SK-N-SH treated with all-trans-retinoic acid at 6 μM for 48 hours (cell line): ENCODE results near the gene ILF3.

Source experiments
- ATAC-seq: fragments of 200-7000 bp; cut with Tn5 transposase; 3 replicates; pipeline ENCODE4 v1.9.1; 2020; ENCODE audit warnings: mild to moderate bottlenecking, moderate library complexity
- ARNTL ChIP-seq: fragments of 450-650 bp; formaldehyde crosslinking; IDR thresholded peaks from 2 replicates; pipeline ENCODE4 v1.5.0; 2020; ENCODE audit warnings: low read depth, mild to moderate bottlenecking, moderate library complexity, borderline replicate concordance
- BACH2 ChIP-seq: fragments of 250-450 bp; sonication (Bioruptor Pico); IDR thresholded peaks from 2 replicates; pipeline ENCODE4 v1.9.0; 2021; ENCODE audit warnings: mild to moderate bottlenecking, borderline replicate concordance
- CREB5 ChIP-seq: fragments of 250-450 bp; sonication (Bioruptor Pico); IDR thresholded peaks from 2 replicates; pipeline ENCODE4 v1.5.1; 2020; ENCODE audit warnings: low read depth, mild to moderate bottlenecking, moderate library complexity
- CSDC2 ChIP-seq: fragments of 250-450 bp; sonication (Bioruptor Pico); IDR thresholded peaks from 2 replicates; pipeline ENCODE4 v1.5.0; 2020; ENCODE audit warnings: mild to moderate bottlenecking, moderate library complexity
- ESRRG ChIP-seq: fragments of 250-450 bp; sonication (Bioruptor Pico); IDR thresholded peaks from 2 replicates; pipeline ENCODE4 v1.6.1; 2021; ENCODE audit warnings: mild to moderate bottlenecking
- GLIS3 ChIP-seq: fragments of 250-450 bp; sonication (Bioruptor Pico); IDR thresholded peaks from 2 replicates; pipeline ENCODE4 v1.5.0; 2020; ENCODE audit warnings: mild to moderate bottlenecking, moderate library complexity
- ISL1 ChIP-seq: fragments of 250-450 bp; sonication (Bioruptor Pico); IDR thresholded peaks from 2 replicates; pipeline ENCODE4 v2.1.2; 2022; ENCODE audit warnings: mild to moderate bottlenecking, moderate library complexity
- OSR1 ChIP-seq: fragments of 250-450 bp; sonication (Bioruptor Pico); IDR thresholded peaks from 2 replicates; pipeline ENCODE4 v1.8.0; 2022; ENCODE audit warnings: moderate library complexity, mild to moderate bottlenecking, inconsistent platforms
- PPARA ChIP-seq: fragments of 250-450 bp; sonication (Bioruptor Pico); IDR thresholded peaks from 2 replicates; pipeline ENCODE4 v1.5.0; 2020; ENCODE audit warnings: mild to moderate bottlenecking, borderline replicate concordance
- TOX ChIP-seq: fragments of 250-450 bp; sonication (Bioruptor Pico); IDR thresholded peaks from 2 replicates; pipeline ENCODE4 v1.8.0; 2021; ENCODE audit warnings: mild to moderate bottlenecking, moderate library complexity, borderline replicate concordance
- ZC3H10 ChIP-seq: fragments of 250-450 bp; sonication (Bioruptor Pico); IDR thresholded peaks from 2 replicates; pipeline ENCODE4 v1.5.1; 2021; ENCODE audit warnings: mild to moderate bottlenecking, moderate library complexity
- ZFP3 ChIP-seq: fragments of 250-450 bp; sonication (Bioruptor Pico); IDR thresholded peaks from 2 replicates; pipeline ENCODE4 v1.5.0; 2020; ENCODE audit warnings: mild to moderate bottlenecking, moderate library complexity
- ZFP30 ChIP-seq: fragments of 450-650 bp; formaldehyde crosslinking; IDR thresholded peaks from 2 replicates; pipeline ENCODE4 v1.5.0; 2022; ENCODE audit warnings: mild to moderate bottlenecking, moderate library complexity
- ZNF565 ChIP-seq: fragments of 450-650 bp; formaldehyde crosslinking; conservative IDR thresholded peaks from 2 replicates; pipeline ENCODE4 v1.5.0; 2020; ENCODE audit warnings: low read depth, mild to moderate bottlenecking, moderate library complexity
- ZNF70 ChIP-seq: fragments of 450-650 bp; formaldehyde crosslinking; IDR thresholded peaks from 2 replicates; pipeline ENCODE4 v1.5.0; 2020; ENCODE audit warnings: mild to moderate bottlenecking, moderate library complexity
- ZNF8 ChIP-seq: fragments of 450-650 bp; formaldehyde crosslinking; IDR thresholded peaks from 2 replicates; pipeline ENCODE4 v1.5.0; 2020; ENCODE audit warnings: mild to moderate bottlenecking, moderate library complexity
- TF ChIP-seq, protein P1 (sequence below): fragments of 250-450 bp; sonication (Bioruptor Pico); IDR thresholded peaks from 2 replicates; pipeline ENCODE4 v1.5.0; 2020; ENCODE audit warnings: mild to moderate bottlenecking, moderate library complexity
- TF ChIP-seq, protein P2 (sequence below): fragments of 250-450 bp; sonication (Bioruptor Pico); IDR thresholded peaks from 2 replicates; pipeline ENCODE4 v1.8.0; 2020; ENCODE audit warnings: mild to moderate bottlenecking, moderate library complexity, borderline replicate concordance

ILF3 gene

DNA sequence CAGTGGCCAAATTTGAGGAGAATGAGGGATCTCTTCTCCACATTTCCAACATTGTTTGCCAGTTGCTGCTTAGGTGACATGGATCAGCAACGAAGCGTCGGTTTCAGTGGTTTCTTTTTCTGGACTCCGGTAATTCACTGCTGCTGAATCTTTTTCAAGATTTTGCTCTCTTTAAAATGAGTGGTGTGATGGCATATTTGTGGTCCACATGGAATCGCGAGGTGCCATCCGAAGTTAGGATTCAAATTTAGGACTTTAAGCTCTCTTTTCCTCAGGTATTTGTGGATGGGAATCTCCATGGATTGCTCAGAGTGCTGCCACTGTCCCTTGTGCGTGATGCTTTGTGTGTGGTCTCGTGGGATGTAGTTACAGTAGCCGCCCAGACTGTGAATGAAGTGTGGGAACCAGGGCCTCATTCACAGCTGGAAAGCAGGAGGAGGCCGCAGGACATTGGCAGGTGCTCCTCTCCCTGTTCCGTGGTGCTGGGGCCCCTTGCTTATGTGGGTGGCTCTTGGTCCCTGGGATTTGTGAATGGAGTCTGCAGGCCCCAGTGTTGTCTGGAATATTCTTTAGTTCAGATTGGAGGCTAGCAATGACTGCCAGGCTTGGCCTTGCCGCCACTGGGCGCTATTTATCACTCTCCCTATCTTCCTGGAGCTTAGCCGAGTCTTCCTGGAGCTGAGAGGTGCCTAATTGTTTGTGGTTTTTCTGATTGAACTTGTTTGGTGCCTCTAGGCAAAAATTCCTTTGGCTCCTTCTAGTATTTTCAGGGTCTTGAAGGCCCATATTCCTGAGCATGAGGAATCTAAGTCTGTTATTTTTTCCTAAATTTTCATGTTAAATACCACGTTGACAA is 1.5 kb downstream of the ILF3 start:
- TF ChIP-seq ZFP3 (CRISPR knock-in tag), result no peak
- TF ChIP-seq BACH2, result no peak
- TF ChIP-seq, protein P1, sequence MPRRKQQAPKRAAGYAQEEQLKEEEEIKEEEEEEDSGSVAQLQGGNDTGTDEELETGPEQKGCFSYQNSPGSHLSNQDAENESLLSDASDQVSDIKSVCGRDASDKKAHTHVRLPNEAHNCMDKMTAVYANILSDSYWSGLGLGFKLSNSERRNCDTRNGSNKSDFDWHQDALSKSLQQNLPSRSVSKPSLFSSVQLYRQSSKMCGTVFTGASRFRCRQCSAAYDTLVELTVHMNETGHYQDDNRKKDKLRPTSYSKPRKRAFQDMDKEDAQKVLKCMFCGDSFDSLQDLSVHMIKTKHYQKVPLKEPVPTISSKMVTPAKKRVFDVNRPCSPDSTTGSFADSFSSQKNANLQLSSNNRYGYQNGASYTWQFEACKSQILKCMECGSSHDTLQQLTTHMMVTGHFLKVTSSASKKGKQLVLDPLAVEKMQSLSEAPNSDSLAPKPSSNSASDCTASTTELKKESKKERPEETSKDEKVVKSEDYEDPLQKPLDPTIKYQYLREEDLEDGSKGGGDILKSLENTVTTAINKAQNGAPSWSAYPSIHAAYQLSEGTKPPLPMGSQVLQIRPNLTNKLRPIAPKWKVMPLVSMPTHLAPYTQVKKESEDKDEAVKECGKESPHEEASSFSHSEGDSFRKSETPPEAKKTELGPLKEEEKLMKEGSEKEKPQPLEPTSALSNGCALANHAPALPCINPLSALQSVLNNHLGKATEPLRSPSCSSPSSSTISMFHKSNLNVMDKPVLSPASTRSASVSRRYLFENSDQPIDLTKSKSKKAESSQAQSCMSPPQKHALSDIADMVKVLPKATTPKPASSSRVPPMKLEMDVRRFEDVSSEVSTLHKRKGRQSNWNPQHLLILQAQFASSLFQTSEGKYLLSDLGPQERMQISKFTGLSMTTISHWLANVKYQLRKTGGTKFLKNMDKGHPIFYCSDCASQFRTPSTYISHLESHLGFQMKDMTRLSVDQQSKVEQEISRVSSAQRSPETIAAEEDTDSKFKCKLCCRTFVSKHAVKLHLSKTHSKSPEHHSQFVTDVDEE (CRISPR knock-in tag), result no peak
- TF ChIP-seq ESRRG (CRISPR knock-in tag), result no peak
- peak; percentile 3; the same call in 1 of the 3 replicates for ATAC-seq

- ATAC-seq, result no peak
- TF ChIP-seq BACH2 (no peak), TOX (no peak), ZNF8 (CRISPR knock-in tag) (no peak), GLIS3 (CRISPR knock-in tag) (no peak), ZFP30 (CRISPR knock-in tag) (no peak), ZNF565 (no peak), CSDC2 (CRISPR knock-in tag) (no peak)
- TF ChIP-seq, all 23 proteins: peak for 0
Measured at GRCh38 chr19:10660346-10660745, 6.2 kb downstream of the ILF3 start.

DNA sequence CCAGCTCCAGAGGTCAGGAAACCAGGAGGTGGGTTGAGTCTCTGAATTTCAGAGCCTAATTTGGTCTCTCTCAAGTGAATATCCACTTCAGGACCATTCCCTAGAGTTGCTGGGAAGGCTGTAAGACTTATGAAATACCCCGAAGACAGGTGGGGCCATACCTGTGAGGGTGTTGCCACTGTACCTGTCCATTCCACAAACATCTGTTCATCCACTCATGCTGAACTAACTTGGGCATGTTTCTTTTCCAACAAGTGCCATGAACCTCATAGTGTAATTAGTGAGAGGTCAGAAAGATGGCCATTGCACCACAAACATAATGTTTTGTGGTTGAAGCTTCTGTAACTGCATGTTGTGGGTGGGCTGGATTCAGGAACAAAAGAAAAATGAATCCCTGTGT is 7.8 kb downstream of the ILF3 start:
- ATAC-seq, result no peak
- TF ChIP-seq ZNF8 (CRISPR knock-in tag) (no peak), OSR1 (CRISPR knock-in tag) (no peak), CSDC2 (CRISPR knock-in tag) (no peak), CREB5 (CRISPR knock-in tag) (no peak), TOX (no peak), ISL1 (CRISPR knock-in tag) (no peak)
- TF ChIP-seq, protein P1 (CRISPR knock-in tag), result no peak

GRCh38 chr19:10662384-10663251 is 8.5 kb downstream of the ILF3 start:
- no peak for ATAC-seq
- TF ChIP-seq GLIS3 (CRISPR knock-in tag) (no peak), OSR1 (CRISPR knock-in tag) (no peak), CREB5 (CRISPR knock-in tag) (no peak), ARNTL (CRISPR knock-in tag) (no peak), ZNF70 (CRISPR knock-in tag) (no peak), PPARA (CRISPR knock-in tag) (no peak), ZC3H10 (no peak), ZNF8 (CRISPR knock-in tag) (no peak)
- TF ChIP-seq, protein P2, sequence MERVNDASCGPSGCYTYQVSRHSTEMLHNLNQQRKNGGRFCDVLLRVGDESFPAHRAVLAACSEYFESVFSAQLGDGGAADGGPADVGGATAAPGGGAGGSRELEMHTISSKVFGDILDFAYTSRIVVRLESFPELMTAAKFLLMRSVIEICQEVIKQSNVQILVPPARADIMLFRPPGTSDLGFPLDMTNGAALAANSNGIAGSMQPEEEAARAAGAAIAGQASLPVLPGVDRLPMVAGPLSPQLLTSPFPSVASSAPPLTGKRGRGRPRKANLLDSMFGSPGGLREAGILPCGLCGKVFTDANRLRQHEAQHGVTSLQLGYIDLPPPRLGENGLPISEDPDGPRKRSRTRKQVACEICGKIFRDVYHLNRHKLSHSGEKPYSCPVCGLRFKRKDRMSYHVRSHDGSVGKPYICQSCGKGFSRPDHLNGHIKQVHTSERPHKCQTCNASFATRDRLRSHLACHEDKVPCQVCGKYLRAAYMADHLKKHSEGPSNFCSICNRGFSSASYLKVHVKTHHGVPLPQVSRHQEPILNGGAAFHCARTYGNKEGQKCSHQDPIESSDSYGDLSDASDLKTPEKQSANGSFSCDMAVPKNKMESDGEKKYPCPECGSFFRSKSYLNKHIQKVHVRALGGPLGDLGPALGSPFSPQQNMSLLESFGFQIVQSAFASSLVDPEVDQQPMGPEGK (CRISPR knock-in tag), result no peak
- TF ChIP-seq, protein P1 (CRISPR knock-in tag), result no peak
